Nephron (organoid): ENCODE measurements around the gene SEC14L2.

Experiments
- H3K27ac Mint-ChIP-seq, 3 experiments: 2 replicates each; pipeline ENCODE4 v1.8.0; 2020; ENCODE audit warnings: mixed read lengths in 3 of 3, mild to moderate bottlenecking in 2 of 3, moderate library complexity in 1 of 3
- H3K27me3 Mint-ChIP-seq: 2 replicates; pipeline ENCODE4 v1.8.0; 2021; ENCODE audit warnings: low read depth, mild to moderate bottlenecking, moderate library complexity, mixed read lengths
- H3K36me3 Mint-ChIP-seq: 2 replicates; pipeline ENCODE4 v1.8.0; 2020; ENCODE audit warnings: low read depth, mixed read lengths
- H3K4me1 Mint-ChIP-seq: 2 replicates; pipeline ENCODE4 v1.8.0; 2020; ENCODE audit warnings: mixed read lengths
- H3K4me3 Mint-ChIP-seq, 3 experiments: 2 replicates each; pipeline ENCODE4 v1.8.0; 2020; ENCODE audit warnings: mild to moderate bottlenecking in 3 of 3, mixed read lengths in 3 of 3, moderate library complexity in 2 of 3
- H3K9me3 Mint-ChIP-seq: 2 replicates; pipeline ENCODE4 v1.8.0; 2020; ENCODE audit warnings: mixed read lengths
- CTCF ChIP-seq, 3 experiments: fragments of 200-600 bp; sonication (generic); IDR thresholded peaks; one replicate each; pipeline ENCODE4 v1.5.0; 2021; ENCODE audit warnings: antibody characterized with exemption in 3 of 3; ENCODE audit not compliant: unreplicated experiment in 3 of 3

SEC14L2 gene

DNA sequence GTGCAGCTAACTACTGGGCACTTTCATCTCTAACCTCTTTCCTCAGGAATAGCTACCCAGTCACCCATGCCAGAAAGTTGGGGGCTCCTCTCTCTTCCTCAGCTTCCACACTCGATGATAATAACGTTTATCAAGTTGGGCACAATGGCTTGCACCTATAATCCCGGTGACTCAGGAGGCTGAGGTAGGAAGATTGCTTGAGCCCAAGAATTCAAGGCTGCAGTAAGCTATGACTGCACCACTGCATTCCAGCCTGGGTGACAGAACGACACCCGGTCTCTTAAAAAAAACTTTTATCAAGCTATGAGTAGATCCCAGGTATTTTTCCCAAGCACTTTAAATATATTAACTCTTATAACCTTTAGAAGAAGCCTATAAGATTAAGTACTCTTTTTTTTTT is 42.2 kb upstream of the SEC14L2 start:
- Mint-ChIP-seq H3K27me3 (no peaks in the 10 kb centered on the region), H3K36me3 (peaks cover 39% of the 10 kb centered on the region), H3K27ac (no peak overlapping the region), H3K9me3 (no peaks in the 10 kb centered on the region), H3K4me1 (peaks cover 35% of the 10 kb centered on the region), H3K4me3 (peak overlapping the region in 2 of 3 experiments; percentile 99 to 100)
- TF ChIP-seq CTCF (IDR thresholded peaks at IDR 0.05; ENCODE audit: unreplicated experiment in 3 of 3): no peak

DNA sequence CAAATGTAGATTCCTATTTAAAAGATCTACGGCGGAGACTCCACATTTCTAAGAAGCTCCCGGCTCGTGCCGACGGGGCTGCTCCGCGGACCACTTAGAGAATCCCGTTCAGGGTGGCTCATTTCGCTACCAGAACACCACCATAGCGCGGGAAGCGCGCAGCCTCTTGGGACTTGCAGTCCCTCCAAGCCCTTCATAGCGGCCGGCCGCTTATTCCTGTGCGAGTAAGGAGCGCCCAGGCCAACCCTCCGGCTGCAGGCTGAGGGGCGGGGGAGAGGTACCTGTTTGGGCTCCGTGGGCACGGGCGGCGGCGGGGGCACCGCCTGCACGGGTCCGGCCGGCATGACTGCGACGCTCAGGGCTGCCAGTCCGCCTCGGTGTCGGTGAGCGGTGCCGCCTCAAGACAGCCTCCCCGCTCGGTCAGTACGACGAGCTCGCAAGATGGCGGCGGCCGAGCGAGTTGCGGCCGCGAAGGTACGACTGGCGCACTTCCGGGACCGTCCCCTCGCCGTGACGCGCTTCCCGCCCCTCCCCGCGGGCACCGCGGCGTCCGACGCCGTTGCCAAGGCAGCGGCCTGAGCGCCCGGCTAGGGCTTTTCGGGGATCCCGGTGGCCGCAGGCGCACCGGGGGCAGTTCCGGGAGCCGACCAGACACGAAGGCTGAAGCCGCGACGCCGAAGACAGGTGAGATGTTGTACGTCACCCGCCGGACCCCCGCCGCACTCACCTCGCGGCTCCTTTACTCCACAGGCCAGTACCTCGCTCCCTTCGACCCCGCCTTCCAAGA is 40.2 kb upstream of the SEC14L2 start, which contains the start of the genes CCDC157 and SF3A1:
CCDC157 (plus strand) TSS at position 559 of the 787 bp plus-strand sequence. CDS start 8,994 bp downstream, outside the sequence.
SF3A1 (minus strand) TSS at position 446 of the 787 bp plus-strand sequence; CDS start at position 344, 102 bp downstream.
- TF ChIP-seq CTCF (IDR thresholded peaks at IDR 0.05; ENCODE audit: unreplicated experiment in 3 of 3): no peak
- no peaks in the 10 kb centered on the region for H3K27me3 Mint-ChIP-seq
- peak within 1 kb of the TSS; percentile 61 to 99 (median 98) for H3K27ac Mint-ChIP-seq
- H3K4me1 Mint-ChIP-seq: peaks cover 31% of the 10 kb centered on the region
- H3K36me3 Mint-ChIP-seq: peaks cover 22% of the 10 kb centered on the region
- H3K9me3 Mint-ChIP-seq: no peaks in the 10 kb centered on the region
- H3K4me3 Mint-ChIP-seq: peak within 1 kb of the TSS; percentile 97 to 100 (median 99)

- peaks cover 31% of the 10 kb centered on the region for H3K4me1 Mint-ChIP-seq
- H3K27ac Mint-ChIP-seq: peak overlapping the region; percentile 61 to 99 (median 98)
- no peak for TF ChIP-seq CTCF (IDR thresholded peaks at IDR 0.05; ENCODE audit: unreplicated experiment in 3 of 3)
- peak overlapping the region; percentile 97 to 100 (median 99) for H3K4me3 Mint-ChIP-seq
- peaks cover 19% of the 10 kb centered on the region for H3K36me3 Mint-ChIP-seq
- no peaks in the 10 kb centered on the region for H3K27me3 Mint-ChIP-seq
- no peaks in the 10 kb centered on the region for H3K9me3 Mint-ChIP-seq
Observed at GRCh38 chr22:30357236-30357570, 39.6 kb upstream of the SEC14L2 start.

DNA sequence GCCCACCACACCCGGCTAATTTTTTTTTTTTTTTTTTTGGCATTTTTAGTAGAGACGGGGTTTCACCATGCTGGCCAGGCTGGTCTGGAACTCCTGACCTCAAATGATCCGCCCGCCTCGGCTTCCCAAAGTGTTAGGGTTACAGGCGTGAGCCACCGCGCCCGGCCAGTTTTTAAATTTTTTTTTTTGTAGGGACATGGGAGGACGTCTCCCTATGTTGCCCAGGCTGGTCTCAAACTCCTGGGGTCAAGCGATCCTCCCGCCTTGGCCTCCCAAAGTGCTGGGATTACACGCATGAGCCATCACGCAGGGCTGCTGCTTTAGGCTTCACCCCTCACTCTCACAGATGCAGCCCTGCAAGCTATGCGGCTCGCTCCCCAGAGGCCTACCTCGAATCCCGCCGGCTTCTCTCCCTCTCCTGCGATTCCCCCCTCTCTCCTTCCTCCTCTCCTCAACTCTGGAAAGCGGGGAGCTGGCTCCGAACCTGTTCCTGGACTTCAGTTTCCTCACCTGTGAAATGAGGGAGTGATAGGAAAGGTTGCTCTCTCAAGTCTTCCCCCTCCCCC is 39.1 kb upstream of the SEC14L2 start:
- Mint-ChIP-seq H3K4me1 (peaks cover 31% of the 10 kb centered on the region), H3K27ac (peak overlapping the region; percentile 61 to 99 (median 98)), H3K27me3 (no peaks in the 10 kb centered on the region), H3K9me3 (no peaks in the 10 kb centered on the region), H3K36me3 (peaks cover 19% of the 10 kb centered on the region), H3K4me3 (peak overlapping the region; percentile 97 to 100 (median 99))
- no peak for TF ChIP-seq CTCF (IDR thresholded peaks at IDR 0.05; ENCODE audit: unreplicated experiment in 3 of 3)

DNA sequence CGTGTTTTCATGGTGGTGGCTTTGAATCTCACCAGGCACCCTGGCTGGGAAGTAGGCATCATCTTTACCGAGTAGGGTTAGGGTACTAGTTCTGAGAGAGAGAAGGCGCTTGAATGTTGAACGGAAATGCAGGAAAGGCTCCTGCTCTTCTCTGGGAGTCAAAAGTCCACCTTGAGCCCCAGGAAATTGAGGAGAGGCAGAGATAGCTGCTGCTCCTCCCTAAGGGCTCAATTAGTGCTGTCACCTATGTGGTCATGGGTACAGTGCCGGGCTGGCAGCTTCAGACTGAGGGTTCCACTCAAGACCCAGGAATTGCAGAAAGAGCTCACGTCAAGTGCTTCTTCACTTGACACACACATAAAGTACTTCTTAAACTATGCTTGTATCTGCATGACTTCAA is 38.3 kb upstream of the SEC14L2 start:
- H3K27me3 Mint-ChIP-seq: no peaks in the 10 kb centered on the region
- no peaks in the 10 kb centered on the region for H3K9me3 Mint-ChIP-seq
- H3K36me3 Mint-ChIP-seq: peaks cover 17% of the 10 kb centered on the region
- H3K4me3 Mint-ChIP-seq: peak overlapping the region; percentile 97 to 100 (median 99)
- no peak overlapping the region for H3K27ac Mint-ChIP-seq
- H3K4me1 Mint-ChIP-seq: peaks cover 31% of the 10 kb centered on the region
- TF ChIP-seq CTCF (IDR thresholded peaks at IDR 0.05; ENCODE audit: unreplicated experiment in 3 of 3): no peak
